Astrocyte of the spinal cord (primary cell): Measurements from ENCODE around the gene PSD.
"Not testable (repeated sequence)": the region's sequence is repeated elsewhere in the genome, so short reads cannot be mapped to it uniquely, and the experiment has no call there.

Experiments
- DNase-seq: peaks from one replicate; pipeline ENCODE4 v3.0.0; 2011; ENCODE audit warnings: low read depth, low spot score
- H3K4me3 ChIP-seq: 2 replicates; pipeline ENCODE4 v1.5.1; 2011; ENCODE audit warnings: low read depth, mild to moderate bottlenecking, low read length, moderate library complexity
- in situ Hi-C: cut with HindIII; loops from 2 replicates; pipeline ENCODE4 v1.10.0; 2017; ENCODE audit warnings: low sequenced_read_pairs
- TF ChIP-seq, protein P1 (sequence below): IDR thresholded peaks from 2 replicates; pipeline ENCODE4 v1.5.1; 2012; ENCODE audit warnings: low read depth, mild to moderate bottlenecking, low read length, inconsistent platforms

Gene PSD

DNA sequence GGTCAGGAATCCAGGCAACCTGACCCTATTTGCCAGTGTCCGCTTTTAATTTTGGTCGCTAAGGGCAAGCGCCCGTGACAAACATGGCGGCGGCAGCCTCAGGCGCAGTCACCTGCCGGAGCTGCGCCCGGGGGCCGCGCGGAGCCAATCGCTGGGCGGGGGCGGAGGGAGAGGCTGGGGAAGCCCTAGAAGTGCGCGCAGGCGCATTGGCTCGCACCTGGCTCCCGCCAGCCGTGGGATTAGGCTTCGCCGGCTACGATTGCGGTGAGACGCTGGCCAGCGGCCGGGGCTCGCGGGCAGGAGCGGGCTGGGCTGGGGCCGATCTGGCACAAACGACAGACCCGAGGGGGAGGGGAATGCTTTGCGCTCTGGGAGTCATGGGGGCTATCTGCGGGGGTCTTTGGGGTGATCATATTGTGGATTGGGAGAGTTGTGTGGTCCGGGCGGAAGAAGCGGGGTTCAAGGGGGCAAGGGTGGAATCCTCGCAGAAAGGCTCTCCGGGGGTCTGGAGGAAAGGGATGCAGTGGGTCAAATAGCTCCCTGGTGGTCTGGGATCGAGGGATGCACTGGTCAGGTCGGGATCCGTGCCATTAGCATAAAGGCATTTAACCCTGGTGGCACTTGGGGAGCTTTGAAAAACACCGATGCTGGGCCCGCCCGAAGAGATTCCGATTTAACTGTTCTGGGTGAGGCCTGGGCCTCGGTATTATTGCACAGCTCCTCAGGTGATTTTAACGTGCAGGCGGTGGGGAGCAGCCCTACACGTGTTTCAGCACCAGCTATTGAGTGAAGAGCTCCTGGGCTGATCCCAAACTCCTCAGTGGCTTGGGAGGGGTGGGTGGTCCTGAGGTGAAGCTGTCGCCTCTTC lies 42.8 kb upstream of the PSD start:
- in situ Hi-C loops: no loop called here
- peak overlapping the region; percentile 55 for H3K4me3 ChIP-seq
- DNase-seq: peak; percentile 77
- TF ChIP-seq, protein P1, sequence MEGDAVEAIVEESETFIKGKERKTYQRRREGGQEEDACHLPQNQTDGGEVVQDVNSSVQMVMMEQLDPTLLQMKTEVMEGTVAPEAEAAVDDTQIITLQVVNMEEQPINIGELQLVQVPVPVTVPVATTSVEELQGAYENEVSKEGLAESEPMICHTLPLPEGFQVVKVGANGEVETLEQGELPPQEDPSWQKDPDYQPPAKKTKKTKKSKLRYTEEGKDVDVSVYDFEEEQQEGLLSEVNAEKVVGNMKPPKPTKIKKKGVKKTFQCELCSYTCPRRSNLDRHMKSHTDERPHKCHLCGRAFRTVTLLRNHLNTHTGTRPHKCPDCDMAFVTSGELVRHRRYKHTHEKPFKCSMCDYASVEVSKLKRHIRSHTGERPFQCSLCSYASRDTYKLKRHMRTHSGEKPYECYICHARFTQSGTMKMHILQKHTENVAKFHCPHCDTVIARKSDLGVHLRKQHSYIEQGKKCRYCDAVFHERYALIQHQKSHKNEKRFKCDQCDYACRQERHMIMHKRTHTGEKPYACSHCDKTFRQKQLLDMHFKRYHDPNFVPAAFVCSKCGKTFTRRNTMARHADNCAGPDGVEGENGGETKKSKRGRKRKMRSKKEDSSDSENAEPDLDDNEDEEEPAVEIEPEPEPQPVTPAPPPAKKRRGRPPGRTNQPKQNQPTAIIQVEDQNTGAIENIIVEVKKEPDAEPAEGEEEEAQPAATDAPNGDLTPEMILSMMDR: no peak

DNA sequence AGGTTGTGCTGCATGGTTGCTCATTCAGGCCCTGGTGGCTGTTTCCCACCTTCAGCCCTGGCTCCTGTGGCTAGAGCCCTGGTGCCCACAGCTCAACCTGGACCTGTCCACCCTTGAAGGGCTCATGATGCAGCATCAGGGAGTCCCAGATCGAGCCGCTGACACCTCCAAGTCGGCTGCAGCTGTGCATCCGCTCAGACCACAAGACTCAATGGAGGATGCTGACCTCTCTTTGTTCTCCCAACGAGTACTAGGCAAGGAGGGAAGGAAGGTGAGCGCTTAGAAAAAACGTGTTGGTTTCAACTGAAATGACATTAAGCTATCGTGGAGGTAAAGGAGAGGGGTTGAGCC lies 42.2 kb upstream of the PSD start:
- in situ Hi-C loops: no loop called here
- peak overlapping the region; percentile 55 for H3K4me3 ChIP-seq
- TF ChIP-seq, protein P1: no peak
- DNase-seq: no peak

DNA sequence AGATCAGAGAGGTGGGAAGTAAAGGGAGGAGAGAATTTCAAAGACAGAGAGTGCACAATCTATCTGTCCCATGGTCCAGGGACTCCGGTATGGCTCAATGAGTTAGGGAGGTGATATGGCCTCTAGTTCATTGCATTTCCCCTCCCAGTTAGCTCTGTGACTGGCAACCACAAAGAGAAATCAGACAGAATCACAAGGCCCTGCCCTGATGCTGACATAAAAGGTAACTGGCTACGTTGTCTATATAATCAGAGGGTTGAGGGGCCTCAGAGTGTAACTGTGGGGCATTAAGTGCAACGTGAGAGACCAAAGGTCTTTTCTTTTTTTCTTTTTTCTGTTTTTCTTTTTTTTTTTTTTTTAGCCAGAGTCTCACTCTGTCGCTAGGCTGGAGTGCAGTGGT lies 40.1 kb upstream of the PSD start:
- in situ Hi-C loops: no loop called here
- TF ChIP-seq, protein P1: no peak
- DNase-seq: no peak

DNA sequence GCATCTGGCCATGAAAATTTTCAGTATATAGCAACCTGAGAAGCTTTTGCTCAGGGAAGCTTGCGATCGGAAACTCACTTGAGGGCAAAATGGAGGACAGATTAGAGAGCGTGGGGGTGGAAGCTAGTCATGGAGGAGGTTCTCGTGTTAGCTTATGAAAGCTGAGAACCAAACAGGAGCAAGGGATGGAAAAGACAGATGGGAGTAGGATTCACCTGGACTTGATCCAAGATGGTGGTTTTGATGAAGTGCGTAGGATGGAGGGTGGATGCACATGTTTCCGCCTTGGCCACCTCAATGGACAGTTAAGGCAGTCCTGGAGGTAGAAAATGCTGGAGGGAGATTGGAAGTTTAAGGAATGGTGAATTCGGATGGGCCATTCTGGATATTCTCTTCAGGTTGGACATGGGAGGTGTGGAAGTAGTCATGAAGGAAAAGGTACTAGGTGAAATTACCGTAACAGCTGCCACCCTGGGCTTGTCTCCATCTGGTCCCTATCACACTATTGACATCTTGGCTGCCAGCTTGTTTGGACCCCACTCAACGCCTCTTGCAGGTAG lies 39.1 kb upstream of the PSD start:
- DNase-seq: no peak
- in situ Hi-C loops: no loop called here
- H3K4me3 ChIP-seq: no peak overlapping the region
- TF ChIP-seq, protein P1: no peak

More for the DNA sequence above, 40.1 kb upstream of the PSD start:
- H3K4me3 ChIP-seq: no peak overlapping the region

DNA sequence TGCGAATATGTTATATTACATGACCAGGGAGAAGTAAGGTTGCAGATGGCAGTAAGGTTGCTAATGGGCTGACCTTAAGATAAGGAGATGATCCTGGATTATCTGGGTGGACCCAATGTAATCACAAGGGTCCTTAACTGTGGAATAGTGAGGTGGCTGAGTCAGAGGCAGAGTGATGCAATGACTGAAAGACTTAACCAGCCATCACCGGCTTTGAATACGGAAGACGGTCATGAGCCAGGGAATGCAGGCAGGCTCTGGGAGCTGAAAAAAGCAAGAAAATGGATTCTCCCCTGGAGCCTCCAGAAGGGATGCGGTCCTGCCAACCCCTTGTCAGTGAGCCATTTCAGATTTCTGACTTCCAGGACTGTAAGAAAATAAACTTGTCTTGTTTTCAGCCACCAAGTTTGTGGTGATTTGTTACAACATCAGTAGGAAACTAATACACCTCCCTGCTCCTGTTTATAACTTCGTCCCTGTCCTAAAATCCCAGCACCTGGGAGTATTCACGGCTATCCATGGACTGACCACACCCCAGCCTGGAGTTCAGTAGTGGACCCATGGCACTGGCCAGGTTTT lies 37.4 kb upstream of the PSD start:
- TF ChIP-seq, protein P1: no peak
- DNase-seq: peak; percentile 79
- in situ Hi-C loops: no loop called here
- no peak overlapping the region for H3K4me3 ChIP-seq

DNA sequence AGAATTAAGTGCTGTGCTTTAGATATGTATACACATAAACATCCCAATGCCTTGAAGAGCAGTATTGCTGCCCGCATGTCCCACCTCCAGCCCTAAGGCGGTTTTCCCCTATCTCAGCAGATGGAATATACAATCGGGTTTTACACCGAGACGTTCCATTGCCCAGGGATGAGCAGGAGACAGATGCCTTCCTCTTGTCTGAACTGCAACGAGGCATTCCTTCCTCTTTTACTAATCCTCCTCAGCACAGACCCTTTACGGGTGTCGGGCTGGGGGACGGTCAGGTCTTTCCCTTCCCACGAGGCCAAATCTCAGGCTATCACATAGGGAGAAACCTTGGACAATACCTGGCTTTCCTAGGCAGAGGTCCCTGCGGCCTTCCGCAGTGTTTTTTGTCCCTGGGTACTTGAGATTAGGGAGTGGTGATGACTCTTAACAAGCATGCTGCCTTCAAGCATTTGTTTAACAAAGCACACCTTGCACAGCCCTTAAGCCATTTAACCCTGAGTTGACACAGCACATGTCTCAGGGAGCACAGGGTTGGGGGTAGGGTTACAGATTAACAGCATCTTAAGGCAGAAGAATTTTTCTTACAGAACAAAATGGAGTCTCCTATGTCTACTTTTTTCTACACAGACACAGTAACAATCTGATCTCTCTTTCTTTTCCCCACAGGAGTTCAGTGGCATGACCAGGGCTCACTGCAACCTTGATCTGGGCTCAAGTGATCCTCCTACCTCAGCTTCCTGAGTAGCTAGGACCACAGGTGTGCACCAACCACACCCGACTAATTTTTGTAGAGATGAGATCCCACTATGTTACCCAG lies 36.3 kb upstream of the PSD start:
- H3K4me3 ChIP-seq, in situ Hi-C loops, DNase-seq: not testable (repeated sequence)
